GM12801 (cell line): ENCODE measurements around the gene ANKRD13B.
A peak's percentile ranks its signal among the peaks of the same experiment; 100 is the strongest.

Source experiments
- TF ChIP-seq, protein P1 (sequence below): IDR thresholded peaks from one replicate; pipeline ENCODE4 v1.5.1; 2011; ENCODE audit warnings: control low read depth; ENCODE audit not compliant: insufficient read length; ENCODE audit errors: extremely low read depth

ANKRD13B gene

DNA sequence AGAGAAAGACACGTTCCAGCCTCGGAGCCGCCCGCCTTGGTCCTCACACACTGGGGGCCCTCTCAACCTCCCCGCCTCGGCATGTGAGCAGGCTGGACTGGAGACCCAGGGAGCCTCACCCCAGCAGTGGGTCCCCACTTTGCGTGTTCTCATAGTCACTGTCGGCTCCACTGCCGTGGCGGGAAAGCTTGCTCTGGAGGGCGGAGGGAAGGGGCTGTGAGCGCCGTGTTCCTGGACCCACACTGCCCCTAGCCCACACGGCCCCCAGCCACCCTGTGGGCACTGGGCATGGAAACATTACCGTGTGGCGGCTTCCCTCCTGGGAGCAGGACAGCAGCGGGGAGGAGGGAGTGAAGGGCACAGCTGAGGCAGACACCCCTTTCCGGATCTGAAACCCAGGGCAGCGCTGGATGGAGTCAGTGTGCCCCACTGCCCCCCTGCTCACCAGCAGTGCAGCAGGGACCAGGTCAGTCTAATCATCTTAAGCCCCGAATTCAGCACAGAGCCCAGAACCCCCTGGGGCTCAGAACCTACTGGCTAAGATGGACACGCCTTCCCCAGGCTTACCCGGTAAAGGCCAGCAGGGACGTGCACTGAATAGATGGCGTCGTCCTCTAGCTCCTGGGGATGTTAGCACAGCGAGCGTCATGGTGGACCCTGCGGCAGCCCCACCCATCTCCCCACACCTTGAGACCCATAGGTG lies 17.3 kb upstream of the ANKRD13B start:
- TF ChIP-seq, protein P1, sequence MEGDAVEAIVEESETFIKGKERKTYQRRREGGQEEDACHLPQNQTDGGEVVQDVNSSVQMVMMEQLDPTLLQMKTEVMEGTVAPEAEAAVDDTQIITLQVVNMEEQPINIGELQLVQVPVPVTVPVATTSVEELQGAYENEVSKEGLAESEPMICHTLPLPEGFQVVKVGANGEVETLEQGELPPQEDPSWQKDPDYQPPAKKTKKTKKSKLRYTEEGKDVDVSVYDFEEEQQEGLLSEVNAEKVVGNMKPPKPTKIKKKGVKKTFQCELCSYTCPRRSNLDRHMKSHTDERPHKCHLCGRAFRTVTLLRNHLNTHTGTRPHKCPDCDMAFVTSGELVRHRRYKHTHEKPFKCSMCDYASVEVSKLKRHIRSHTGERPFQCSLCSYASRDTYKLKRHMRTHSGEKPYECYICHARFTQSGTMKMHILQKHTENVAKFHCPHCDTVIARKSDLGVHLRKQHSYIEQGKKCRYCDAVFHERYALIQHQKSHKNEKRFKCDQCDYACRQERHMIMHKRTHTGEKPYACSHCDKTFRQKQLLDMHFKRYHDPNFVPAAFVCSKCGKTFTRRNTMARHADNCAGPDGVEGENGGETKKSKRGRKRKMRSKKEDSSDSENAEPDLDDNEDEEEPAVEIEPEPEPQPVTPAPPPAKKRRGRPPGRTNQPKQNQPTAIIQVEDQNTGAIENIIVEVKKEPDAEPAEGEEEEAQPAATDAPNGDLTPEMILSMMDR: no peak

DNA sequence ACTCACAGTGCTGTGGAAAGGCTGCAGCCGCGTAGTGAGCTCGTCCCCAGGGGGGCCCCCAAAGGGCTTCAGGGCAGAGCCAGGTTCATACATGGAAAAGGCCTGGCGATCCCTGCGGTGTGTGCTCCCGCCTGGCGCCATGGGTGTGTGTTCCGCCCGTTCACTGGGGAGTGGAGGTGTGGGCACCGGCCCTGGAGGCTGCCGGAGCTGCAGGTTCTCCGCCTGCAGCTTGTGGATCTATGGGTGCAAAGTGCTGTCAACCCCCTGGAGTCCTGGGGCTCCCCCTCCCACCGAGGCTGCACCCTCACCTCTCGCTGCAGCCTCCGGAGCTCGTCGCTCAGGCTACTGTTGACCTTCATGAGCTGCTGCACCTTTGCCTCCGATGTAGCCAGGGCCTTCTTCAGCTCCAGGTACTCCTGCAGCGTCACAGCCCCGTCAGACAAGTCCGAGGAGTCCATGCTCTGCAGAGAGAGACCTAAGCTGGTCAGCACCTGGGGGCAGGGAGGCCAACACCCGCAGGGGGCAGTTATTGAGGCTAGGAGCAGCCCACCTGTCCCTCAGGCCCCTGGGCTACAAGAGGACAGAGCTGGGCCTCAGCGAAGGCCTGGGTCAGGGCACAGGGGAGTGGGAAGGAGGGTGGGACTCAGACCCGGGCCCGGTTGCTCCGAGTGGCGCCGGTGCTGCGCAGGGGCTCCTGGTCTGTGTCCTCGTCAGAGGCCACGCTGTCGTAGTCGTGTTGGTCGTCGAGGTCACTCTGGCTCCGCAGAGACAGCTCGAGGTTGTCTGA lies 16.5 kb upstream of the ANKRD13B start:
- TF ChIP-seq, protein P1: no peak

DNA sequence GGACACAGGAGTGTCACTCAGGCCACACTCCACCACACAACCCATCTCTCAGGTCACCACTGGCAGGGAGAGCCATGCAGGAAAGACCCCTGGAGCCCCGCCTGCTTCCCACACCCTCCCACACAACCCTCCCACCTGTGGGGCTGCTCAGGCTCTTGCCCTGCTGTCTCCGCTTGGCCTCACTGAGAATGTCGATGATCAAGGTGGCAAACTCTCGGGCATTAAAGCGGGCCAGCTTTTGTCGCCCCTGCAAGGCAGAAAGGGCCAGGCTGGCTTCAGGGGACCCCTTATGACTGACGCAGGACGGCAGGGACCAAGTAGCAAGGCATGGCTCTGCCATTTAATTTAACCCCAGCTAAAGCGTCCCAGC lies 15.9 kb upstream of the ANKRD13B start:
- TF ChIP-seq, protein P1: no peak

DNA sequence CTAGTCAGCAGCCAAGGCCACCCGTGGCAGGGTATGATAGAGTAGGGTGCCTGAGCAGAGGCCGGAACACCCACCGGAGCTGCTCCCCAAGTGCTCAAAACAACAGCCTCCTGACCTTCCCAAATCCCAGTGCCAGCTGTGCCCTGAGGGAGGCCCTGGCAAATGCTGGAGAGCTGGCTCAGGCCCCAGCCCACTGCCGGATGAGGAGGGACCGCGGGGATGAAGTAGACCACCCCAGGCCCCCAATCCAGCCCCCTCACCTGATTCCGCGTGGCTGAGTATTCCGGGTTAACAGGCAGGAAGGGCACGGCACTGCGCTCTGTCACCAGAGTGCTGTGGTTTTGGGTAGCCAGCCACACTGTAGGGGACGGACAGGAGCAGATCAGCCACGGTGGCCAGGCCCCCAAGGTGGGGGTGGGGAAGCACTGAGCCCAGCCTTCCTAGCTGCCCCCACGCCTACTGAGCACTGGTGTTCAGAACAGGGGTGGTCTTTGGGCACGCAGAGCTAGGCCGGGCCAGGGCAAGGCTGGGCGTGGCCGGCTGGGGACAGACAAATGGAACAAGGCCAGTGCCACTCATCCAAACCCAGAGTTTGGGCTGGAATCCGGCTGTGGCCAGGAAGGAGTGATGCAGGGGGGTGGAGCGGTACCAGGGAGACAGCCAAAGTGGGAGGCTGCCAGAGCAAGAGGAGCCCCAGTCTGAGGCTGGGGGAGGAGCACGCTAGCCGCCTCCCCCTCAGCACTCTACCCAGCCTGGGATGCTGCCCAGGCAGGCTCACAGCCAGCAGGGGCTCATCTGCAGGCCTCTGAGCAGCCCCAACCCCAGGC lies 15.3 kb upstream of the ANKRD13B start:
- TF ChIP-seq, protein P1: no peak

DNA sequence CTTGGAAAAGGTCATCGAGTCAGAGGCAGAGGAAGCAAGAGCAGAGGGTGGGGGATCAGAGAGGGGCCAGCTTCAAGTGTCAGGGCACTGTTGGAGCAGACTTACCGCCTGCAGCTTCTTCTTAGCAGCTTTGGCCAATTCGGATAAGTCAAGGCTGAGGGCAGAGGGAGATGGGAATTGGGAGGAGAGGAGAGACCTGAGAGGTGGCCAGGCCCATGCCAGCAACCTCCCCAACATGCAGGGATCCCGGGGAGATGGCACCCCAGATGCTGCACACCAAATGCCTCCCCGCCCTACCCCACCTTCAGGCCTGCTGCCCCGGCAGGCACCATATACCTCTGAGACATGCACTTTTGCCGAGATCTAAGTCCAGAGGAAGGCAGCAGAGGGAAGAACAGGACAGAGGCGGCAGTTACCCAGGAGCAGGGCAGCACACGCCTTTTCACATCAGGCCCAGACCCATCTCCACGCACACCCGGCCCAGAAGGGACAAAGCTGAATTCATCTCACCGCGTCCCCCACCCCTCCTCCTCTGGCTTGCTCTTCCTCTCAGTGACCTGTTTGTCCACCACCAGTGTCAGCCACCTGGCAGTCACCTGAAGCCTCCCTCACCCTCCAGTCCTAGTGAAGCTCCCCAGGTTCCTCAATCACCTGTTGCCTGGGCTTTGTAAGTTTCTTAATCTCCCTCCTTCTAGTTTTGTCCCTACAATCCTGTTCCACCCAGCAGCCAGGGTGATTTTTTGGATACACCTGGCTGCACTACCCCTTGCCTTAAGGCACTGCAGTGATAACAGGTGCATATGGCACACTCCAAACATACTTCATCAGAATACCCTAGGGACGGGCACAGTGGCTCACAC lies 14.1 kb upstream of the ANKRD13B start:
- TF ChIP-seq, protein P1: no peak

DNA sequence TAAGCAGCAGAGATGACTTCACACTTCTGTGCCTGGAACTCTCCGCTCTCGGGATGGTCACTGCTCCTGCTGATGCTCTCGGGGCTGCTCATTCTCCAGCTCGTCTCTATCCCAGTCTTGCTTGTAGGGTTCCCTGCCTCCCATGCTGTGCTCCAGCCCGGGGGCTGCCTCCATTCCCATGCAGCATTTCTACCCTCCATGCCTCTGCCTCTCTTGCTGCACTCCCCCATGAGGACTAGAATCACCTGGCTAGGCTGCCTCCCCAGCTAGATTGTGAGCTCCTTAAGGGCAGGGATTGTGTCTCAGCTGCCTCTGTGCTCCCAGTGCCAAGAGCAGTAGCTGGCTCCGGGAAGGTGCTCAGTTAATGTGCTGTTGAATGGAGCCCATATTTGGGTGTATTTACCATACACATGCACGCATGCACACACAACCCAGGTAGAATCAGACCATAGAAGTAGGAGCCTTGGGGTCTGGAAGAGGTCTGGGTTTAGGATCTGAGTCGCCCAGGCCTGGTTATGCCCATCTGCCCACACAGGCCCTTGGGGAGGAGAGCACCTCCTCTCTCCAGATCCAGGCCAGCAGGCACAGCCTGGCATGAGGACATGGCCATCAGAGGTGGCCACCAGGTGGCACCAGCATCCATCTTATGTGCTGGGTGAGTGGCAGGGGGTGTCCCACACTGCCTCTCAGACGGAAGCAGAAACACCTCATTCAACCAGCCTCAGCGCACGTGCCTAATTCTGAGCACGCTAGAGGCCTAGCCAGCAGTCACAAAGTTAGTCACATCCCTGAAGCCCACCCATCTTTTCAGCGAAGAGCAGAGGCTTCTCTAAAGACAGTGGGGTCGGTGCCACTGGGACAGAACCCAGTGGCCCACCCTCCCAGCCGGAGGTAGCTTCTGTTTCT lies 12.8 kb upstream of the ANKRD13B start:
- TF ChIP-seq, protein P1: peak; percentile 78
